GM12878 (cell line): ENCODE results near the gene LMBR1. TPM values are rescaled to one million over a fixed set of nuclear protein-coding genes. Genes with fewer than 3 reads are reported as not detected.

Source experiments
- ATAC-seq: fragments of 200-7000 bp; cut with Tn5 transposase; 3 replicates; pipeline ENCODE4 v1.9.1; 2020; ENCODE audit warnings: mild to moderate bottlenecking, moderate library complexity
- BruUV-seq: library from RNA; stranded (reverse); fragments of 400-500 nt; replicated peaks from 2 replicates; lab custom pipeline; 2021; lab: Mats Ljungman, UMichigan
- CTCF ChIA-PET: fragments of 300-600 bp; sonication (Branson Sonifier 250); formaldehyde crosslinking; extraction: SDS; loops from one replicate; lab custom pipeline; 2021; ENCODE audit warnings: inconsistent platforms; lab: Yijun Ruan, JAX
- POLR2A ChIA-PET: fragments of 350-600 bp; formaldehyde crosslinking; extraction: SDS; loops from one replicate; lab custom pipeline; 2021; ENCODE audit warnings: inconsistent platforms; lab: Charles Lee
- RAD21 ChIA-PET: fragments of 300-600 bp; sonication (Branson Sonifier 250); formaldehyde crosslinking; loops from one replicate; lab custom pipeline; 2023; ENCODE audit warnings: antibody characterized with exemption; ENCODE audit not compliant: unreplicated experiment; lab: Charles Lee
- SMC1A ChIA-PET: fragments of 300-600 bp; sonication (Branson Sonifier 250); formaldehyde crosslinking; loops from one replicate; lab custom pipeline; 2023; ENCODE audit not compliant: unreplicated experiment, uncharacterized antibody; lab: Charles Lee
- DNase-seq: peaks from one replicate; pipeline ENCODE4 v3.0.0-alpha.2; 2011; ENCODE audit warnings: low read depth, low spot score
- FAIRE-seq: peaks from 3 replicates; lab custom pipeline; 2011; peaks lifted over from hg19 to GRCh38; lab: Jason Lieb, UNC
- H2AFZ ChIP-seq: 2 replicates; pipeline ENCODE4 v1.6.0; 2011; ENCODE audit warnings: low read depth, low read length, control low read depth; ENCODE audit not compliant: control insufficient read depth
- H3K27ac ChIP-seq: 2 replicates; pipeline ENCODE4 v1.5.1; 2011; ENCODE audit warnings: control low read depth; ENCODE audit not compliant: control insufficient read depth, insufficient read depth
- H3K27me3 ChIP-seq, 2 experiments: replicated peaks in 1 of 2; 2 replicates each; pipeline versions ENCODE4 v1.6.0 to v1.6.1; 2011; ENCODE audit warnings: low read length in 1 of 2; ENCODE audit not compliant: control insufficient read depth in 2 of 2, insufficient read depth in 2 of 2
- H3K36me3 ChIP-seq, 2 experiments: 2 replicates each; pipeline ENCODE4 v1.5.1; 2011; ENCODE audit warnings: low read length in 1 of 2; ENCODE audit not compliant: control insufficient read depth in 2 of 2, insufficient read depth in 2 of 2
- H3K4me1 ChIP-seq: 2 replicates; pipeline ENCODE4 v1.6.1; 2011; ENCODE audit warnings: mild to moderate bottlenecking, low read length, moderate library complexity, mixed read lengths; ENCODE audit not compliant: control insufficient read depth, insufficient read depth
- H3K4me2 ChIP-seq: 2 replicates; pipeline ENCODE4 v1.6.0; 2011; ENCODE audit warnings: control low read depth; ENCODE audit not compliant: control insufficient read depth, insufficient read depth
- H3K4me3 ChIP-seq: fragments of 200-600 bp; sonication (generic); 2 replicates; pipeline ENCODE4 v1.5.1; 2016
- H3K79me2 ChIP-seq: 2 replicates; pipeline ENCODE4 v1.6.0; 2011; ENCODE audit warnings: low read length; ENCODE audit not compliant: control insufficient read depth, insufficient read depth
- H3K9ac ChIP-seq: 2 replicates; pipeline ENCODE4 v1.8.0; 2011; ENCODE audit warnings: low read length, control low read depth, mixed read lengths; ENCODE audit not compliant: control insufficient read depth, insufficient read depth
- H3K9me3 ChIP-seq: replicated peaks from 3 replicates; pipeline ENCODE4 v1.5.1; 2011; ENCODE audit warnings: mild to moderate bottlenecking, low read length; ENCODE audit not compliant: control insufficient read depth, insufficient read depth
- H4K20me1 ChIP-seq: 2 replicates; pipeline ENCODE4 v1.6.0; 2011; ENCODE audit not compliant: control insufficient read depth, insufficient read depth
- CREB1 ChIP-seq: IDR thresholded peaks from 2 replicates; pipeline ENCODE4 v1.6.1; 2012; ENCODE audit warnings: low read depth, mild to moderate bottlenecking, inconsistent platforms
- FOXK2 ChIP-seq: fragments of 450-650 bp; IDR thresholded peaks from 2 replicates; pipeline ENCODE4 v1.6.1; 2017; ENCODE audit warnings: mild to moderate bottlenecking, moderate library complexity
- IKZF2 ChIP-seq, 2 experiments: fragments of 450-650 bp; IDR thresholded peaks; 2 replicates each; pipeline ENCODE4 v1.6.1; 2017; ENCODE audit warnings: mild to moderate bottlenecking in 2 of 2, moderate library complexity in 2 of 2
- KAT2A ChIP-seq: conservative IDR thresholded peaks from 2 replicates; pipeline ENCODE4 v1.6.1; 2011; ENCODE audit warnings: low read depth, low read length; ENCODE audit not compliant: control insufficient read depth
- MTA3 ChIP-seq: IDR thresholded peaks from 2 replicates; pipeline ENCODE4 v1.6.1; 2012; ENCODE audit warnings: low read length, inconsistent platforms, borderline replicate concordance
- NFIC ChIP-seq: IDR thresholded peaks from 2 replicates; pipeline ENCODE4 v1.6.1; 2012; ENCODE audit warnings: low read depth, mild to moderate bottlenecking, inconsistent platforms, low read length, moderate library complexity
- PAX5 ChIP-seq: IDR thresholded peaks from 2 replicates; pipeline ENCODE4 v1.6.1; 2011; ENCODE audit warnings: low read depth, low read length, borderline replicate concordance
- RUNX3 ChIP-seq: IDR thresholded peaks from 2 replicates; pipeline ENCODE4 v1.6.1; 2012; ENCODE audit warnings: low read length, inconsistent platforms
- TBL1XR1 ChIP-seq: IDR thresholded peaks from 2 replicates; pipeline ENCODE4 v1.6.1; 2012; ENCODE audit warnings: low read depth, low read length, improper control_type of control experiment
- USF2 ChIP-seq: IDR thresholded peaks from 2 replicates; pipeline ENCODE4 v1.6.1; 2011; ENCODE audit warnings: low read depth, low read length, improper control_type of control experiment, borderline replicate concordance
- ZBTB40 ChIP-seq: fragments of 450-650 bp; IDR thresholded peaks from 2 replicates; pipeline ENCODE4 v1.6.1; 2016; ENCODE audit warnings: mild to moderate bottlenecking, moderate library complexity, borderline replicate concordance
- WGBS: methylation state at CpG from one replicate; pipeline ENCODE4 v1.1.6; 2016; ENCODE audit warnings: low lambda C conversion rate; ENCODE audit not compliant: insufficient replicate concordance, insufficient coverage; ENCODE audit errors: missing lambda C conversion rate; 5-methylcytosine and 5-hydroxymethylcytosine counted together
- in situ Hi-C: fragments of 300-500 bp; cut with MboI; formaldehyde crosslinking; loops from 9 replicates; pipeline ENCODE4 v1.14.3; 2018; ENCODE audit warnings: mixed read lengths
- intact Hi-C: fragments of 100-400 bp; cut with micrococcal nuclease; formaldehyde crosslinking; loops from one replicate; pipeline ENCODE4 v1.14.2; 2022; ENCODE audit not compliant: unreplicated experiment
- polyA plus RNA-seq, 11 experiments: library from polyadenylated mRNA; depleted of rRNA in 4 of 11; unstranded in 6 of 11; stranded (reverse) in 5 of 11; fragments of >200 nt; fragmentation: Nextera tagmentation in 4 of 11; fragmentation: Illumina TruSeq in 1 of 11; extraction: Ambion mirVana in 4 of 11; extraction: Trizol in 1 of 11; gene quantifications; 1 replicate in 1 of 11; 2 replicates in 10 of 11; pipeline versions ENCODE4 v1.2.1 to v1.2.3, GENCODE V29; 2011 to 2016; ENCODE audit warnings: inconsistent platforms in 2 of 11, missing spikeins in 2 of 11, low read depth in 1 of 11
- total RNA-seq, 4 experiments: library from RNA; depleted of rRNA in 3 of 4; stranded (reverse); fragments of >200 nt in 3 of 4; fragmentation: Illumina TruSeq in 1 of 4; extraction: Trizol in 1 of 4; gene quantifications; 2 replicates each; pipeline versions ENCODE4 v1.2.1 to v1.2.3, GENCODE V29; 2013 to 2021
- TF ChIP-seq, protein P1 (sequence below): fragments of 450-650 bp; IDR thresholded peaks from 2 replicates; pipeline ENCODE4 v1.6.1; 2017; ENCODE audit warnings: borderline replicate concordance
- TF ChIP-seq, protein P2 (sequence below): IDR thresholded peaks from 2 replicates; pipeline ENCODE4 v1.6.1; 2011; ENCODE audit warnings: mild to moderate bottlenecking, low read depth, low read length, moderate library complexity; ENCODE audit not compliant: insufficient replicate concordance
- TF ChIP-seq, protein P3 (sequence below): fragments of 450-650 bp; IDR thresholded peaks from 2 replicates; pipeline ENCODE4 v1.6.1; 2018; ENCODE audit warnings: mild to moderate bottlenecking, low read depth, moderate library complexity; ENCODE audit not compliant: partially characterized antibody

LMBR1 gene
- total and polyA plus RNA-seq, 10 of the 15 experiments (the other 5 are each of a cell fraction or from before 2014, with no cell fraction given) = 4.0 to 63.5 (median 28.8) TPM

DNA sequence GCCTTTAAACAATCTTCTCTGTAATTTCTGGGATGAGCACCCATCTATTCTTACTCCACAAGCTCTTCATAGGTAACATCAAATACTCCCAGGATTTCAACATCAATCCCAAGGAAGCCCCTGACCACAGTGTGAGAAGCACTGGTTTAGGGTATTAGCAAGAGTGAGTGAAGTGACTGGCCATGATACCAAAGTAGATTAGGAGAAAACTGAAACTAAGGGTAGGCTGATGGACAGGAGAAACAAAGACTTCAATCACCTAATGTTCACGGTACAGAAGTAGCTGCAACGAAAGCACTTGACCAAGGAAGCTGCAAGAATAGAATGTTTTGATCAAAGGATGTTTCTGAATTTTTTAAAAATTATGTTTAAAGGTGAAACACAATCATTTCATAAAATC, 49.8 kb downstream of the LMBR1 start:
- no peak overlapping the region for H3K4me3 ChIP-seq
- DNase-seq (no peak), FAIRE-seq (no peak), ATAC-seq (no peak)
- H3K79me2 ChIP-seq = peaks cover 7% of the 10 kb centered on the region
- H2AFZ ChIP-seq = no peak overlapping the region
- no peaks in the 10 kb centered on the region for H3K4me1 ChIP-seq
- BruUV-seq = no TSS peak
- intact Hi-C loops = no loop called here
- 94% methylated on average over 2 of the region's 2 CpGs for WGBS
- no peaks in the 10 kb centered on the region for H3K9me3 ChIP-seq
- 0 out of 4 replicates have a peak, but pooled peaks cover 0 to 4% of the 10 kb centered on the region in 2 experiments for H3K36me3 ChIP-seq
- H3K27me3 ChIP-seq = no peaks in the 10 kb centered on the region
- no peaks in the 10 kb centered on the region for H4K20me1 ChIP-seq
- SMC1A ChIA-PET = interaction anchor here (1.1 to 1.3 kb wide), 2 partner anchors 12 to 34 kb away, joined by 3 read pairs; no protein-coding TSS in a partner anchor
- no peak overlapping the region for H3K27ac ChIP-seq
- RAD21 ChIA-PET = no interaction called here
- no peak overlapping the region for H3K4me2 ChIP-seq
- no peak overlapping the region for H3K9ac ChIP-seq
- in situ Hi-C loops = no loop called here
- CTCF ChIA-PET = no interaction called here
- POLR2A ChIA-PET = interaction anchor here (0.8 to 1.2 kb wide), 2 partner anchors 11 to 12 kb away, joined by 3 read pairs; no protein-coding TSS in a partner anchor
- TF ChIP-seq ZBTB40 = no peak
- TF ChIP-seq RUNX3 = no peak
- TF ChIP-seq, protein P1, sequence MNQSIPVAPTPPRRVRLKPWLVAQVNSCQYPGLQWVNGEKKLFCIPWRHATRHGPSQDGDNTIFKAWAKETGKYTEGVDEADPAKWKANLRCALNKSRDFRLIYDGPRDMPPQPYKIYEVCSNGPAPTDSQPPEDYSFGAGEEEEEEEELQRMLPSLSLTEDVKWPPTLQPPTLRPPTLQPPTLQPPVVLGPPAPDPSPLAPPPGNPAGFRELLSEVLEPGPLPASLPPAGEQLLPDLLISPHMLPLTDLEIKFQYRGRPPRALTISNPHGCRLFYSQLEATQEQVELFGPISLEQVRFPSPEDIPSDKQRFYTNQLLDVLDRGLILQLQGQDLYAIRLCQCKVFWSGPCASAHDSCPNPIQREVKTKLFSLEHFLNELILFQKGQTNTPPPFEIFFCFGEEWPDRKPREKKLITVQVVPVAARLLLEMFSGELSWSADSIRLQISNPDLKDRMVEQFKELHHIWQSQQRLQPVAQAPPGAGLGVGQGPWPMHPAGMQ = no peak
- no peak for TF ChIP-seq MTA3
- no peak for TF ChIP-seq TBL1XR1
- no peak for TF ChIP-seq PAX5
- TF ChIP-seq FOXK2 = no peak
- TF ChIP-seq KAT2A = no peak
- no peak for TF ChIP-seq NFIC
- TF ChIP-seq, protein P2, sequence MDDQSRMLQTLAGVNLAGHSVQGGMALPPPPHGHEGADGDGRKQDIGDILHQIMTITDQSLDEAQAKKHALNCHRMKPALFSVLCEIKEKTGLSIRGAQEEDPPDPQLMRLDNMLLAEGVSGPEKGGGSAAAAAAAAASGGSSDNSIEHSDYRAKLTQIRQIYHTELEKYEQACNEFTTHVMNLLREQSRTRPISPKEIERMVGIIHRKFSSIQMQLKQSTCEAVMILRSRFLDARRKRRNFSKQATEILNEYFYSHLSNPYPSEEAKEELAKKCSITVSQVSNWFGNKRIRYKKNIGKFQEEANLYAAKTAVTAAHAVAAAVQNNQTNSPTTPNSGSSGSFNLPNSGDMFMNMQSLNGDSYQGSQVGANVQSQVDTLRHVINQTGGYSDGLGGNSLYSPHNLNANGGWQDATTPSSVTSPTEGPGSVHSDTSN = no peak
- TF ChIP-seq, protein P3, sequence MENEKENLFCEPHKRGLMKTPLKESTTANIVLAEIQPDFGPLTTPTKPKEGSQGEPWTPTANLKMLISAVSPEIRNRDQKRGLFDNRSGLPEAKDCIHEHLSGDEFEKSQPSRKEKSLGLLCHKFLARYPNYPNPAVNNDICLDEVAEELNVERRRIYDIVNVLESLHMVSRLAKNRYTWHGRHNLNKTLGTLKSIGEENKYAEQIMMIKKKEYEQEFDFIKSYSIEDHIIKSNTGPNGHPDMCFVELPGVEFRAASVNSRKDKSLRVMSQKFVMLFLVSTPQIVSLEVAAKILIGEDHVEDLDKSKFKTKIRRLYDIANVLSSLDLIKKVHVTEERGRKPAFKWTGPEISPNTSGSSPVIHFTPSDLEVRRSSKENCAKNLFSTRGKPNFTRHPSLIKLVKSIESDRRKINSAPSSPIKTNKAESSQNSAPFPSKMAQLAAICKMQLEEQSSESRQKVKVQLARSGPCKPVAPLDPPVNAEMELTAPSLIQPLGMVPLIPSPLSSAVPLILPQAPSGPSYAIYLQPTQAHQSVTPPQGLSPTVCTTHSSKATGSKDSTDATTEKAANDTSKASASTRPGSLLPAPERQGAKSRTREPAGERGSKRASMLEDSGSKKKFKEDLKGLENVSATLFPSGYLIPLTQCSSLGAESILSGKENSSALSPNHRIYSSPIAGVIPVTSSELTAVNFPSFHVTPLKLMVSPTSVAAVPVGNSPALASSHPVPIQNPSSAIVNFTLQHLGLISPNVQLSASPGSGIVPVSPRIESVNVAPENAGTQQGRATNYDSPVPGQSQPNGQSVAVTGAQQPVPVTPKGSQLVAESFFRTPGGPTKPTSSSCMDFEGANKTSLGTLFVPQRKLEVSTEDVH = no peak
- no peak for TF ChIP-seq CREB1
- no peak for TF ChIP-seq IKZF2 (IDR thresholded peaks at IDR 0.05)
- TF ChIP-seq USF2 = no peak
